H1 (cell line): ENCODE results near the gene TBC1D2B.

Source experiments
- EP300 ChIP-seq, 2 experiments: IDR thresholded peaks; 1 replicate in 1 of 2; 2 replicates in 1 of 2; pipeline ENCODE4 v1.6.1; 2011 to 2012; ENCODE audit warnings: low read depth in 2 of 2, low read length in 2 of 2, mild to moderate bottlenecking in 2 of 2, borderline replicate concordance in 1 of 2, inconsistent platforms in 1 of 2, moderate library complexity in 1 of 2
- HDAC2 ChIP-seq, 2 experiments: fragments of 300-600 bp in 1 of 2; sonication (generic) in 1 of 2; IDR thresholded peaks; 2 replicates each; pipeline ENCODE4 v1.6.1; 2011 to 2012; ENCODE audit warnings: low read depth in 2 of 2, low read length in 2 of 2, mild to moderate bottlenecking in 2 of 2, moderate library complexity in 2 of 2, borderline replicate concordance in 1 of 2, inconsistent platforms in 1 of 2
- JUN ChIP-seq: IDR thresholded peaks from 2 replicates; pipeline ENCODE4 v1.6.1; 2011; ENCODE audit warnings: low read depth, mild to moderate bottlenecking, improper control_type of control experiment, low read length
- POU5F1 ChIP-seq: IDR thresholded peaks from 2 replicates; pipeline ENCODE4 v1.6.1; 2011; ENCODE audit warnings: low read depth, mild to moderate bottlenecking, low read length, moderate library complexity
- SIN3A ChIP-seq, 2 experiments: IDR thresholded peaks in 1 of 2; conservative IDR thresholded peaks in 1 of 2; 2 replicates each; pipeline ENCODE4 v1.6.1; 2011 to 2012; ENCODE audit warnings: low read length in 2 of 2, improper control_type of control experiment in 1 of 2, low read depth in 1 of 2, mild to moderate bottlenecking in 1 of 2
- SIX5 ChIP-seq: IDR thresholded peaks from 2 replicates; pipeline ENCODE4 v1.6.1; 2011; ENCODE audit warnings: mild to moderate bottlenecking, low read depth, low read length
- TBP ChIP-seq: IDR thresholded peaks from 2 replicates; pipeline ENCODE4 v1.6.1; 2011; ENCODE audit warnings: low read depth, low read length, improper control_type of control experiment
- YY1 ChIP-seq: IDR thresholded peaks from 2 replicates; pipeline ENCODE4 v1.6.1; 2011; ENCODE audit warnings: low read depth, mild to moderate bottlenecking, low read length
- ZNF274 ChIP-seq: IDR thresholded peaks from 2 replicates; pipeline ENCODE4 v1.7.0; 2012; ENCODE audit warnings: low read length, borderline replicate concordance; ENCODE audit errors: extremely low read depth
- TF ChIP-seq, protein P1 (sequence below): IDR thresholded peaks from 2 replicates; pipeline ENCODE4 v1.6.1; 2011; ENCODE audit warnings: low read depth, mild to moderate bottlenecking, low read length; ENCODE audit not compliant: insufficient read depth
- TF ChIP-seq, protein P2 (sequence below), 3 experiments: IDR thresholded peaks; 1 replicate in 2 of 3; 2 replicates in 1 of 3; pipeline versions ENCODE4 v1.5.1 to v1.6.1; 2011; ENCODE audit warnings: low read length in 3 of 3, mild to moderate bottlenecking in 3 of 3, inconsistent platforms in 2 of 3, low read depth in 1 of 3, moderate library complexity in 1 of 3; ENCODE audit not compliant: insufficient read depth in 1 of 3; ENCODE audit errors: control extremely low read depth in 1 of 3
- TF ChIP-seq, protein P3 (sequence below): IDR thresholded peaks from 2 replicates; pipeline ENCODE4 v1.6.1; 2011; ENCODE audit warnings: low read length, improper control_type of control experiment

DNA sequence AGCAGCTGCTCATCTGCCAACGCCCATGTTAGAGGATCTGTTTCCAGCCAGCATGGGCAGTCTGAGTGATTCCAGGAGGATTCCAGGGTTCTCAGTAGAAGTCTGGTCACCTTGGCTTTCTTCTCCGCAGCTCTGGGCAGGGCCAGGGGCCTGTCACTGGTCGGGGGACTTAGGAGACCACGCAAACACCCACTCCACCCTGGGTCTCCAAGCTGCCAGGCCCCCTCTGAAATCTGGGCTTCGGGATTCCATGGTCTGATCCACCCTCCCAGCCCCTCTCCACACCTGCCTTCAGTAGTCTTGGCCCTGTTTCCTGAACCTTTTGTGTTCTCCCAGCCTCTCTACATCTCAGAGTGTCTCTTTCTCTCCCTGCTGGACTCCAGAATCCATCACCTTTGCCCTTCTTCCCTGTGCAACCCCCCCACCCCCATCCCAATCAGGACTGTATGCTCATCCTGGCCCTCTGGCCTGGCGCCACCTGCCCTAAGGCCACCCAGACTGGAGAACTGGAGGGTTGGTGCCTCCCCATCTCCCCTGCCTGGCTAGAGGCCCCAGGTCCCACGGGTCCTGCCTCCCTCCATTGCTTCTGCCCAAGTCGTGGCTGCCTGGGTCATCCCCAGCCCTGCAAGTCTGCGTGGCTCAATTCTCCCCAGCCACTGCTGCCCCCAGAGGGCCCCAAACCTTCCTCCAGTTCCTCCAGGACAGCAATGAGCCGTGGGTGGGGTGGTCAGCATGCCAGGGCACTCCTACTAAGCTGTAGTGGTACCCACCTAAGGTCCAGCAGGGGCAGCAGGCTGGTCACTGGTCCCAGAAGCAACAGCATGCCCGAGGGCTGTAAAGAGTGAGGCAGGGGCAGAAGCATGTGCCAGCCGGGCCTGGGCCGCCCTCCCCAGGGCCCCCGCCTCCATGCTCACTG is 102.8 kb downstream of the TBC1D2B start:
- TF ChIP-seq SIN3A (conservative IDR thresholded peaks at IDR 0.05 in 1 of 2, IDR thresholded peaks at IDR 0.05 in 1 of 2; ENCODE audit: low read depth in 1 of 2, low read length in 2 of 2) (no peak), JUN (no peak), EP300 (IDR thresholded peaks at IDR 0.05; ENCODE audit: borderline replicate concordance in 1 of 2, low read depth in 2 of 2, low read length in 2 of 2) (no peak), TBP (no peak), ZNF274 (no peak), YY1 (no peak), HDAC2 (IDR thresholded peaks at IDR 0.05; ENCODE audit: borderline replicate concordance in 1 of 2, low read depth in 2 of 2, low read length in 2 of 2) (no peak), POU5F1 (no peak), SIX5 (no peak)
- TF ChIP-seq, protein P1, sequence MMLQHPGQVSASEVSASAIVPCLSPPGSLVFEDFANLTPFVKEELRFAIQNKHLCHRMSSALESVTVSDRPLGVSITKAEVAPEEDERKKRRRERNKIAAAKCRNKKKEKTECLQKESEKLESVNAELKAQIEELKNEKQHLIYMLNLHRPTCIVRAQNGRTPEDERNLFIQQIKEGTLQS: no peak
- TF ChIP-seq, protein P2, sequence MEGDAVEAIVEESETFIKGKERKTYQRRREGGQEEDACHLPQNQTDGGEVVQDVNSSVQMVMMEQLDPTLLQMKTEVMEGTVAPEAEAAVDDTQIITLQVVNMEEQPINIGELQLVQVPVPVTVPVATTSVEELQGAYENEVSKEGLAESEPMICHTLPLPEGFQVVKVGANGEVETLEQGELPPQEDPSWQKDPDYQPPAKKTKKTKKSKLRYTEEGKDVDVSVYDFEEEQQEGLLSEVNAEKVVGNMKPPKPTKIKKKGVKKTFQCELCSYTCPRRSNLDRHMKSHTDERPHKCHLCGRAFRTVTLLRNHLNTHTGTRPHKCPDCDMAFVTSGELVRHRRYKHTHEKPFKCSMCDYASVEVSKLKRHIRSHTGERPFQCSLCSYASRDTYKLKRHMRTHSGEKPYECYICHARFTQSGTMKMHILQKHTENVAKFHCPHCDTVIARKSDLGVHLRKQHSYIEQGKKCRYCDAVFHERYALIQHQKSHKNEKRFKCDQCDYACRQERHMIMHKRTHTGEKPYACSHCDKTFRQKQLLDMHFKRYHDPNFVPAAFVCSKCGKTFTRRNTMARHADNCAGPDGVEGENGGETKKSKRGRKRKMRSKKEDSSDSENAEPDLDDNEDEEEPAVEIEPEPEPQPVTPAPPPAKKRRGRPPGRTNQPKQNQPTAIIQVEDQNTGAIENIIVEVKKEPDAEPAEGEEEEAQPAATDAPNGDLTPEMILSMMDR (IDR thresholded peaks at IDR 0.05; ENCODE audit: control extremely low read depth in 1 of 3, insufficient read depth in 1 of 3, low read depth in 1 of 3, low read length in 3 of 3): no peak
- TF ChIP-seq, protein P3, sequence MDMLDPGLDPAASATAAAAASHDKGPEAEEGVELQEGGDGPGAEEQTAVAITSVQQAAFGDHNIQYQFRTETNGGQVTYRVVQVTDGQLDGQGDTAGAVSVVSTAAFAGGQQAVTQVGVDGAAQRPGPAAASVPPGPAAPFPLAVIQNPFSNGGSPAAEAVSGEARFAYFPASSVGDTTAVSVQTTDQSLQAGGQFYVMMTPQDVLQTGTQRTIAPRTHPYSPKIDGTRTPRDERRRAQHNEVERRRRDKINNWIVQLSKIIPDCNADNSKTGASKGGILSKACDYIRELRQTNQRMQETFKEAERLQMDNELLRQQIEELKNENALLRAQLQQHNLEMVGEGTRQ: no peak
